ENCODE measurements around the gene ZNF189. TPM values are rescaled to one million over a fixed set of nuclear protein-coding genes. Genes with fewer than 3 reads are reported as not detected.

Gene ZNF189
- total and polyA plus RNA-seq, 8 donors = 11.3 to 29.1 (median 19.3) TPM

DNA sequence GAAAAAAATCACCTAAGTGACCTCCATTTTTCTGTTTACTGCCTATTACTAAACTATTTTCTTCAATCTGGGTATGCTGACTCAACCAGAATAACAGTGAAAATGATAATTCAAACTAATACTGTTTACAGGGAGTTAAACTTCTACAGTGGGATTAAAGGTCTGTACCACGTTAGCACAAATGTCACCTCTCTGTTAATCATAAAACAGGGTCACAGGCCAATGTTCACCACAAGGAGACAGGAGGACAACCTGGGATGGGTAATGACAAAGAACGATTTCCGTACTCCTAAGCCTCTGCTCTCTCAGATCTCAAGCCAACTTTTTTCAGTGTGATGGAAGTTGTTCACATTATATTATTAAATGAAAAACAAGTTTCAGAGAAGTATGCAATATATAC is 34.6 kb downstream of the ZNF189 start:
- intact Hi-C loops (cut with DNase I) = no loop called here

DNA sequence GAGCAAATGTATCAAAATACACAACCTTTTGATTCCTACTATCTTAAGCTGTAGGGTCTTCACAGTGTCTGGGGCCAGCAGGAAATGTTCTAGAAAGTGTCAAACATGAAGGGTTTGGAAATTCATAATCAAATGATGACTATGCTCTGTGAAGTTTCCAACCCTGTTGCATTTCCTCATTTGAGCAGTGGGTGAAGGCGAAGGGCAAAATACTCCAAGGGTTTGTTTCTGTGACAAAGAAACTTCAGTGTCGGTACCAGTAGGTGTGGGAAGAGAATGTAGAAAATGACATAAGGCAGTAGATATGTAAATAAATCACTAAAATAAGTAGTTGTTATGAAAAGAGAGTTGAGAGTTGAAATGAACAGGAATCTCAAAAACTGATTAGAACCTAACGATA is 36.3 kb downstream of the ZNF189 start:
- intact Hi-C loops (cut with DNase I) = no loop called here
- H3K4me1 ChIP-seq = peaks cover 35 to 65% (median 51%) of the 10 kb centered on the region in 3 donors
- H3K27me3 ChIP-seq = no peaks in the 10 kb centered on the region
- H3K9me3 ChIP-seq = no peaks in the 10 kb centered on the region
- peak in 3 of 4 donors; percentile 18 to 40 (median 22) for ATAC-seq
- H3K4me3 ChIP-seq = peak overlapping the region in 2 of 4 donors; percentile 19 to 20
- no peak for DNase-seq
- no peak for FAIRE-seq
- 29 to 40% methylated on average over 3 of the region's 3 CpGs for WGBS, 2 donors
- no peak for TF ChIP-seq CTCF (IDR thresholded peaks at IDR 0.05)
- peak overlapping the region in 2 of 4 donors; percentile 66 to 82 for H3K27ac ChIP-seq
- H3K36me3 ChIP-seq = peaks cover 0 to 9% (median 0%) of the 10 kb centered on the region in 3 donors

More for the DNA sequence above, 34.6 kb downstream of the ZNF189 start:
- Histone ChIP-seq H3K9me3 (no peaks in the 10 kb centered on the region), H3K36me3 (peaks cover 0 to 22% (median 0%) of the 10 kb centered on the region in 3 donors), H3K4me3 (no peak overlapping the region), H3K27me3 (no peaks in the 10 kb centered on the region), H3K4me1 (peaks cover 29 to 55% (median 49%) of the 10 kb centered on the region in 3 donors), H3K27ac (no peak overlapping the region)
- no peak for DNase-seq
- ATAC-seq = no peak
- no peak for FAIRE-seq
- no peak for TF ChIP-seq CTCF (IDR thresholded peaks at IDR 0.05)
- 38 to 44% methylated on average over 3 of the region's 3 CpGs for WGBS, 2 donors

DNA sequence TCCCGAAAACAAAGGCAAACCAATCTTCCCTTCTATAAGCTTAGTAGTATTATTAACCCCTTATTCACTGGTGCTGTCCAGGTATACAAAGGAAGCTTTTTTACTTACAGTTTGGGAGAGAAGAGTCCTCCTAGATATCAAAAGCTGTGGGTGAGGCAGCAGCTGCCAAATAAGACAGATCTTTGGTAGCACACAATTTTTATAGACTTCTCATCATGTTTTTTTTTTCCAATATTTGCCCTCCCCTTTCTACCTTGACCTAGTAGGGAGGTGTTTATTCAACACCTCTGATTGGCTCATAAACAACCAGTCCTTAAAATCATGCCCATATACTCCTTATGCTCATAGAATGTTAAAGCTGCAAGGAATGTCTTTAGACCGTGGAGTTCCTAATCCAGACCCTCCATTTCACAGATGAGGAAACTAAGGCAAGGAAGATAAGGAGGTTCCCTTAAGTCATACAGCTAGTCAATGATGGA is 37.0 kb downstream of the ZNF189 start, which contains the start of gene ALDOB:
ALDOB (minus strand) TSS at position 174 of the 479 bp plus-strand sequence. CDS start 4,887 bp downstream, outside the sequence.
- Histone ChIP-seq H3K4me1 (peaks cover 37 to 68% (median 54%) of the 10 kb centered on the region in 3 donors), H3K27me3 (no peaks in the 10 kb centered on the region)

DNA sequence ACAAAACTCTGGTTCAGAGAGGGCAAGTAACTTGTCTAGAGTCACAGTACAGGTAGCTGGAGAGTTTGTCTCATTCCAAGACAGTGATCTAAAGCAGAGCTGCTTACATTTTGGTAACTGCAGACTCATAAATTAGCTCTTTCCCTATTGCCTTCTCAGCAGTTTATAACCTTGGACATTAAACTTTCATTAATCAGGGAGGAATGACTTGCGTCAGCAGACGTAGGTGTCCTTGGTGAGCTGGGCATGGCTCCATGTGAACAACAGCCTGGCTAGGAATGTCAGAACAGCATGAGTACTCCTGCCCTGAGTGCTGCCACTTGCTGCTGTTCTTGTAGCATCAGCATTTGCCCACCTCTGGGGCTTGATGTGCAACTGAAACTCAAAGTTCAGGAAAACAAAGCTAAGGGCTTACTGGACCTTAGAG is 39.2 kb downstream of the ZNF189 start:
- H3K27me3 ChIP-seq = no peaks in the 10 kb centered on the region
- H3K4me1 ChIP-seq = peaks cover 44 to 82% (median 68%) of the 10 kb centered on the region in 3 donors
- intact Hi-C loops (cut with DNase I) = no loop called here
- no peak for FAIRE-seq
- TF ChIP-seq CTCF (IDR thresholded peaks at IDR 0.05) = no peak
- WGBS, 2 donors = 11 to 14% methylated on average over 2 of the region's 2 CpGs
- H3K4me3 ChIP-seq = no peak overlapping the region
- ATAC-seq = peak; percentile 88 to 92 (median 91)
- no peaks in the 10 kb centered on the region for H3K9me3 ChIP-seq
- peak overlapping the region; percentile 19 to 82 (median 58) for H3K27ac ChIP-seq
- peak; percentile 68 to 91 (median 90) for DNase-seq
- no peaks in the 10 kb centered on the region for H3K36me3 ChIP-seq

More for the DNA sequence above, 37.0 kb downstream of the ZNF189 start, which contains the start of gene ALDOB:
- no peaks in the 10 kb centered on the region for H3K9me3 ChIP-seq
- 46 to 54% methylated on average over 2 of the region's 2 CpGs for WGBS, 2 donors
- intact Hi-C loops (cut with DNase I) = no loop called here
- peak in 2 of 4 donors; percentile 14 to 24 for ATAC-seq
- peak within 1 kb of the TSS in 3 of 4 donors; percentile 37 to 82 (median 79) for H3K27ac ChIP-seq
- H3K36me3 ChIP-seq = peaks cover 0 to 2% (median 0%) of the 10 kb centered on the region in 3 donors
- FAIRE-seq = no peak
- H3K4me3 ChIP-seq = peak within 1 kb of the TSS in 2 of 4 donors; percentile 19 to 20
- DNase-seq = no peak
- no peak for TF ChIP-seq CTCF (IDR thresholded peaks at IDR 0.05)

DNA sequence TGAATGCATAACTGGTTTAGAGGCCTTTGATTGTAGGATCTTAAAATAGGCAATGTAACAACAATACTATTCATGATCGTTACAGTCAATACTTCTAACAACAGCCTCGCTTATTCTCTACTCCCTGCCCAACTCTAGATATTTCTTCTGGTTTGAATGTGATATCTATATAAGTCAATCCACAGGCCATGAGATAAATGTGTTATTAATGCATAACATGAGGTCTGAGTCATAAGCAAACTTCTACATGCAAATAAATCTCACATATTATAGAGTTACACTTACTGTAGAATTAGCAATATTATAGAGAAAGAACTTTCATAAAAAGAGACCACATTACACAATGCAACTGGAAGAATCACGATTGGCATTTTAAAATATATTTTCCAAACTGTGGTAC is 39.9 kb downstream of the ZNF189 start:
- no peak overlapping the region for H3K4me3 ChIP-seq
- peak overlapping the region; percentile 19 to 82 (median 58) for H3K27ac ChIP-seq
- intact Hi-C loops (cut with DNase I) = no loop called here

More for the DNA sequence above, 39.9 kb downstream of the ZNF189 start:
- TF ChIP-seq CTCF (IDR thresholded peaks at IDR 0.05) = no peak
- WGBS, 2 donors = 42 to 55% methylated on average over 3 of the region's 3 CpGs
- FAIRE-seq (peak; percentile 13), ATAC-seq (no peak), DNase-seq (no peak)
- no peaks in the 10 kb centered on the region for H3K9me3 ChIP-seq
- H3K36me3 ChIP-seq = no peaks in the 10 kb centered on the region
- no peaks in the 10 kb centered on the region for H3K27me3 ChIP-seq
- peaks cover 47 to 81% (median 68%) of the 10 kb centered on the region in 3 donors for H3K4me1 ChIP-seq
